IMR-90 (cell line): Measurements from ENCODE around the gene INSYN1. TPM values are rescaled to one million over a fixed set of nuclear protein-coding genes. Genes with fewer than 3 reads are reported as not detected.

Experiments
- ATAC-seq: fragments of 200-7000 bp; cut with Tn5 transposase; 2 replicates; pipeline ENCODE4 v1.9.1; 2020; ENCODE audit warnings: low read depth, mild to moderate bottlenecking, moderate library complexity
- BruUV-seq: library from RNA; stranded (reverse); fragments of 400-500 nt; replicated peaks from 2 replicates; lab custom pipeline; 2021; lab: Mats Ljungman, UMichigan
- CTCF ChIA-PET: fragments of 300-600 bp; formaldehyde crosslinking; extraction: SDS; loops from one replicate; lab custom pipeline; 2021; ENCODE audit warnings: antibody characterized with exemption; lab: Yijun Ruan, JAX
- POLR2A ChIA-PET: fragments of 300-600 bp; sonication (Branson Sonifier 250); formaldehyde crosslinking; loops from one replicate; lab custom pipeline; 2022; ENCODE audit warnings: antibody characterized with exemption; ENCODE audit not compliant: unreplicated experiment; lab: Charles Lee
- DNase-seq: peaks from one replicate; pipeline ENCODE4 v3.0.0; 2013
- H2AFZ ChIP-seq: replicated peaks from 2 replicates; pipeline ENCODE3; 2013; ENCODE audit warnings: low read length, mild to moderate bottlenecking; ENCODE audit not compliant: poor library complexity
- H2AK5ac ChIP-seq: 2 replicates; pipeline ENCODE4 v1.6.1; 2013; ENCODE audit warnings: low read depth, low read length, inconsistent platforms
- H2AK9ac ChIP-seq: replicated peaks from 2 replicates; pipeline ENCODE3; 2013; ENCODE audit warnings: mild to moderate bottlenecking, low read depth, low read length, moderate library complexity; ENCODE audit not compliant: poor library complexity
- H2BK120ac ChIP-seq: 2 replicates; pipeline ENCODE4 v1.6.1; 2013; ENCODE audit warnings: low read depth, low read length, inconsistent platforms
- H2BK15ac ChIP-seq: 3 replicates; pipeline ENCODE4 v1.6.1; 2013; ENCODE audit warnings: low read depth, low read length, inconsistent platforms
- H2BK20ac ChIP-seq: 2 replicates; pipeline ENCODE4 v1.6.1; 2013; ENCODE audit warnings: low read depth, mild to moderate bottlenecking, inconsistent platforms, low read length, moderate library complexity
- H2BK5ac ChIP-seq: 2 replicates; pipeline ENCODE4 v1.6.1; 2013; ENCODE audit warnings: mild to moderate bottlenecking, low read depth, low read length, inconsistent platforms; ENCODE audit not compliant: poor library complexity, severe bottlenecking
- H3K14ac ChIP-seq: replicated peaks from 2 replicates; pipeline ENCODE4 v1.6.1; 2013; ENCODE audit warnings: low read depth, low read length, inconsistent platforms
- H3K18ac ChIP-seq: 2 replicates; pipeline ENCODE4 v1.6.1; 2013; ENCODE audit warnings: low read depth, low read length, control low read depth
- H3K23ac ChIP-seq: 2 replicates; pipeline ENCODE4 v1.6.1; 2013; ENCODE audit warnings: low read depth, low read length, inconsistent platforms
- H3K27ac ChIP-seq: 2 replicates; pipeline ENCODE4 v1.5.1; 2013; ENCODE audit warnings: mild to moderate bottlenecking, control low read depth, low read length; ENCODE audit not compliant: insufficient read depth
- H3K27me3 ChIP-seq: 2 replicates; pipeline ENCODE4 v1.6.1; 2013; ENCODE audit warnings: low read length; ENCODE audit not compliant: control insufficient read depth, insufficient read depth
- H3K36me3 ChIP-seq: 2 replicates; pipeline ENCODE4 v1.6.1; 2013; ENCODE audit warnings: low read length, mixed read lengths; ENCODE audit not compliant: control insufficient read depth, insufficient read depth
- H3K4ac ChIP-seq: 2 replicates; pipeline ENCODE4 v1.6.1; 2013; ENCODE audit warnings: low read depth, low read length, inconsistent platforms
- H3K4me1 ChIP-seq: 2 replicates; pipeline ENCODE4 v1.6.1; 2013; ENCODE audit warnings: low read length, mixed read lengths; ENCODE audit not compliant: control insufficient read depth, insufficient read depth
- H3K4me2 ChIP-seq: 2 replicates; pipeline ENCODE4 v1.6.1; 2013; ENCODE audit warnings: low read depth, mild to moderate bottlenecking, control low read depth, low read length, moderate library complexity
- H3K4me3 ChIP-seq: 2 replicates; pipeline ENCODE4 v1.5.1; 2013; ENCODE audit warnings: low read depth, mild to moderate bottlenecking, control low read depth, low read length, moderate library complexity; ENCODE audit not compliant: insufficient read depth
- H3K56ac ChIP-seq: 2 replicates; pipeline ENCODE4 v1.6.1; 2013; ENCODE audit warnings: low read length, inconsistent platforms; ENCODE audit not compliant: insufficient read depth; ENCODE audit errors: extremely low read depth
- H3K79me1 ChIP-seq, 2 experiments: 2 replicates each; pipeline ENCODE4 v1.6.1; 2013; ENCODE audit warnings: low read length in 2 of 2, inconsistent platforms in 1 of 2, low read depth in 1 of 2
- H3K9ac ChIP-seq: 2 replicates; pipeline ENCODE4 v1.6.1; 2013; ENCODE audit warnings: low read depth, low read length, control low read depth
- H3K9me1 ChIP-seq: 2 replicates; pipeline ENCODE4 v1.6.1; 2013; ENCODE audit warnings: low read length, inconsistent platforms; ENCODE audit not compliant: insufficient read depth
- H3K9me3 ChIP-seq: 2 replicates; pipeline ENCODE4 v1.6.1; 2013; ENCODE audit warnings: low read length; ENCODE audit not compliant: control insufficient read depth, insufficient read depth
- H4K20me1 ChIP-seq: 2 replicates; pipeline ENCODE4 v1.6.1; 2013; ENCODE audit warnings: low read length, inconsistent platforms; ENCODE audit not compliant: insufficient read depth
- H4K5ac ChIP-seq: 2 replicates; pipeline ENCODE4 v1.6.1; 2013; ENCODE audit warnings: mild to moderate bottlenecking, low read depth, low read length, control low read depth
- H4K8ac ChIP-seq, 2 experiments: 2 replicates each; pipeline ENCODE4 v1.6.1; 2013; ENCODE audit warnings: low read depth in 2 of 2, low read length in 2 of 2, control low read depth in 1 of 2, inconsistent platforms in 1 of 2
- H4K91ac ChIP-seq: 2 replicates; pipeline ENCODE4 v1.6.1; 2013; ENCODE audit warnings: low read depth, low read length, inconsistent platforms; ENCODE audit not compliant: insufficient read depth
- CHD1 ChIP-seq: IDR thresholded peaks from 2 replicates; pipeline ENCODE4 v1.6.1; 2012; ENCODE audit warnings: low read depth, low read length, improper control_type of control experiment
- FOS ChIP-seq: fragments of 150-350 bp; IDR thresholded peaks from 2 replicates; pipeline ENCODE4 v1.6.1; 2016; ENCODE audit warnings: low read depth, low read length
- MAFK ChIP-seq: IDR thresholded peaks from 2 replicates; pipeline ENCODE4 v1.6.1; 2012; ENCODE audit warnings: low read depth, low read length, improper control_type of control experiment
- MAZ ChIP-seq: IDR thresholded peaks from 2 replicates; pipeline ENCODE4 v1.6.1; 2012; ENCODE audit warnings: low read depth, mild to moderate bottlenecking, low read length, improper control_type of control experiment, moderate library complexity, borderline replicate concordance
- MXI1 ChIP-seq: IDR thresholded peaks from 2 replicates; pipeline ENCODE4 v1.6.1; 2012; ENCODE audit warnings: low read depth, mild to moderate bottlenecking, low read length, moderate library complexity, borderline replicate concordance
- NFE2L2 ChIP-seq: fragments of 150-350 bp; IDR thresholded peaks from 2 replicates; pipeline ENCODE4 v1.6.1; 2016; ENCODE audit warnings: low read depth, mild to moderate bottlenecking, low read length
- POLR2A ChIP-seq: IDR thresholded peaks from 2 replicates; pipeline ENCODE4 v1.6.1; 2012; ENCODE audit warnings: mild to moderate bottlenecking, low read depth, low read length
- RCOR1 ChIP-seq: IDR thresholded peaks from 2 replicates; pipeline ENCODE4 v1.6.1; 2012; ENCODE audit warnings: mild to moderate bottlenecking, low read length, improper control_type of control experiment; ENCODE audit not compliant: insufficient replicate concordance
- RFX5 ChIP-seq: IDR thresholded peaks from 2 replicates; pipeline ENCODE4 v1.8.0; 2012; ENCODE audit warnings: low read depth, mild to moderate bottlenecking, low read length, moderate library complexity
- SMC3 ChIP-seq: fragments of 150-350 bp; IDR thresholded peaks from 2 replicates; pipeline ENCODE4 v1.6.1; 2016; ENCODE audit warnings: low read depth, mild to moderate bottlenecking, antibody characterized with exemption, low read length, moderate library complexity
- WGBS, 2 experiments: methylation state at CpG; one replicate each; pipeline versions ENCODE4 v1.1.5 to v1.1.7; 2013; ENCODE audit warnings: missing lambda C conversion rate in 2 of 2; ENCODE audit not compliant: insufficient read length in 1 of 2; ENCODE audit errors: extremely low coverage in 2 of 2; 5-methylcytosine and 5-hydroxymethylcytosine counted together
- dilution Hi-C: fragments of 300-500 bp; cut with HindIII; formaldehyde crosslinking; loops from one replicate; pipeline ENCODE4 v1.14.3; 2018; ENCODE audit warnings: low sequenced_read_pairs; ENCODE audit not compliant: unreplicated experiment
- in situ Hi-C: fragments of 300-500 bp; cut with MboI; formaldehyde crosslinking; loops from 3 replicates; pipeline ENCODE4 v1.14.3; 2019; ENCODE audit warnings: low sequenced_read_pairs, inconsistent platforms, mixed read lengths
- intact Hi-C: fragments of 100-400 bp; cut with micrococcal nuclease; formaldehyde crosslinking; loops from 2 replicates; pipeline ENCODE4 v1.10.0; 2022
- polyA plus RNA-seq, 3 experiments: library from polyadenylated mRNA; depleted of rRNA; stranded (reverse); fragments of >200 nt; gene quantifications; 2 replicates each; pipeline ENCODE4 v1.2.3, GENCODE V29; 2012; ENCODE audit warnings: low replicate concordance in 1 of 3
- total RNA-seq: library from RNA; depleted of rRNA; stranded (reverse); fragments of >200 nt; gene quantifications from 2 replicates; pipeline ENCODE4 v1.2.3, GENCODE V29; 2012
- TF ChIP-seq, protein P1 (sequence below): fragments of 150-350 bp; IDR thresholded peaks from 2 replicates; pipeline ENCODE4 v1.6.1; 2016; ENCODE audit warnings: low read depth, mild to moderate bottlenecking, low read length, moderate library complexity, borderline replicate concordance
- TF ChIP-seq, protein P2 (sequence below): conservative IDR thresholded peaks from 2 replicates; pipeline ENCODE4 v1.5.1; 2012; ENCODE audit warnings: mild to moderate bottlenecking, low read depth, low read length, improper control_type of control experiment
- TF ChIP-seq, protein P3 (sequence below): fragments of 150-350 bp; IDR thresholded peaks from 2 replicates; pipeline ENCODE4 v1.6.1; 2017; ENCODE audit warnings: mild to moderate bottlenecking, antibody characterized with exemption, low read length, low read depth

INSYN1 gene
- total and polyA plus RNA-seq, 2 of the 4 experiments (the other 2 are of a cell fraction): 0.18 to 0.34 TPM

DNA sequence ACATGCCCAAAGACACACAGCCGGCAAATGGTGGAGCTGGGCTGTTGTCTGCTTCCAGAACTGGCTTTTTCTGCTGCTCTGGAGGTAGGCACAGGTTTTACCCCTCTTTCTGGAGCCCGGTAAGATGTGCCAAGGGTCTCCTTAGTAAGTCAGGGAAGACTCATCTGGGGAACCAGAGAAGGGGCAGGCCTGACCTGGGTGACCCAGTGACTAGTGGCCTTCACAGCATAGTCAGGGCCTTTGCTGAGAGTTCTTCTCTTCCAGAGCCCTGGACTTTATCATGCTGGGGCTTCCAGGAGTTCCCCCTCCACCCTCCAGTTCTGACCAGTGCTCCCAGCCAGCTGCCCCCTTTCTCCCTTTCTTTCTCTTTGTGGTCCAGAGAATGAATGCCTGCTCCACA, 65.8 kb downstream of the INSYN1 start:
- Histone ChIP-seq H3K4me3 (no peak overlapping the region), H3K56ac (no peak overlapping the region), H3K9me1 (peaks cover 54% of the 10 kb centered on the region), H3K4ac (peak overlapping the region; percentile 70), H2AK5ac (peak overlapping the region; percentile 69), H3K9me3 (no peaks in the 10 kb centered on the region), H3K27ac (peak overlapping the region; percentile 36; the same call in 1 of the 2 replicates), H4K5ac (no peak overlapping the region), H3K14ac (peak overlapping the region; percentile 35; the same call in 1 of the 2 replicates), H3K4me1 (peaks cover 42% of the 10 kb centered on the region), H3K36me3 (no peaks in the 10 kb centered on the region), H4K8ac (peak overlapping the region in 1 of 2 experiments; percentile 39; a peak in 2 of 4 replicates), H3K27me3 (no peaks in the 10 kb centered on the region), H2AK9ac (peak overlapping the region; percentile 23), H2BK5ac (peak overlapping the region; percentile 21), H2BK15ac (peak overlapping the region; percentile 44; the same call in 1 of the 3 replicates), H3K4me2 (no peak overlapping the region), H3K18ac (no peak overlapping the region), H3K9ac (no peak overlapping the region), H2BK120ac (no peak overlapping the region), H3K79me1 (peaks cover 8 to 74% of the 10 kb centered on the region in 2 experiments), H2AFZ (no peak overlapping the region), H4K20me1 (peaks cover 61% of the 10 kb centered on the region), H3K23ac (peak overlapping the region; percentile 48; the same call in 1 of the 2 replicates), H4K91ac (no peak overlapping the region), H2BK20ac (no peak overlapping the region)
- no peak for ATAC-seq
- DNase-seq: no peak
- ChIA-PET POLR2A (no interaction called here), CTCF (interaction anchor here (0.9 to 3.0 kb wide), 3 partner anchors 10 to 17 kb away, joined by 3 to 10 read pairs (median 3); no protein-coding TSS in a partner anchor)
- WGBS, 2 experiments: no CpG with 5 or more reads among the region's 2 CpGs
- in situ Hi-C loops: no loop called here
- TF ChIP-seq, protein P1, sequence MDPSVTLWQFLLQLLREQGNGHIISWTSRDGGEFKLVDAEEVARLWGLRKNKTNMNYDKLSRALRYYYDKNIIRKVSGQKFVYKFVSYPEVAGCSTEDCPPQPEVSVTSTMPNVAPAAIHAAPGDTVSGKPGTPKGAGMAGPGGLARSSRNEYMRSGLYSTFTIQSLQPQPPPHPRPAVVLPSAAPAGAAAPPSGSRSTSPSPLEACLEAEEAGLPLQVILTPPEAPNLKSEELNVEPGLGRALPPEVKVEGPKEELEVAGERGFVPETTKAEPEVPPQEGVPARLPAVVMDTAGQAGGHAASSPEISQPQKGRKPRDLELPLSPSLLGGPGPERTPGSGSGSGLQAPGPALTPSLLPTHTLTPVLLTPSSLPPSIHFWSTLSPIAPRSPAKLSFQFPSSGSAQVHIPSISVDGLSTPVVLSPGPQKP: no peak
- TF ChIP-seq POLR2A (no peak), SMC3 (no peak), NFE2L2 (no peak), CHD1 (no peak), RCOR1 (no peak), FOS (no peak), MAFK (no peak), MXI1 (no peak), MAZ (no peak), RFX5 (no peak)
- TF ChIP-seq, protein P2, sequence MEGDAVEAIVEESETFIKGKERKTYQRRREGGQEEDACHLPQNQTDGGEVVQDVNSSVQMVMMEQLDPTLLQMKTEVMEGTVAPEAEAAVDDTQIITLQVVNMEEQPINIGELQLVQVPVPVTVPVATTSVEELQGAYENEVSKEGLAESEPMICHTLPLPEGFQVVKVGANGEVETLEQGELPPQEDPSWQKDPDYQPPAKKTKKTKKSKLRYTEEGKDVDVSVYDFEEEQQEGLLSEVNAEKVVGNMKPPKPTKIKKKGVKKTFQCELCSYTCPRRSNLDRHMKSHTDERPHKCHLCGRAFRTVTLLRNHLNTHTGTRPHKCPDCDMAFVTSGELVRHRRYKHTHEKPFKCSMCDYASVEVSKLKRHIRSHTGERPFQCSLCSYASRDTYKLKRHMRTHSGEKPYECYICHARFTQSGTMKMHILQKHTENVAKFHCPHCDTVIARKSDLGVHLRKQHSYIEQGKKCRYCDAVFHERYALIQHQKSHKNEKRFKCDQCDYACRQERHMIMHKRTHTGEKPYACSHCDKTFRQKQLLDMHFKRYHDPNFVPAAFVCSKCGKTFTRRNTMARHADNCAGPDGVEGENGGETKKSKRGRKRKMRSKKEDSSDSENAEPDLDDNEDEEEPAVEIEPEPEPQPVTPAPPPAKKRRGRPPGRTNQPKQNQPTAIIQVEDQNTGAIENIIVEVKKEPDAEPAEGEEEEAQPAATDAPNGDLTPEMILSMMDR: no peak
- TF ChIP-seq, protein P3, sequence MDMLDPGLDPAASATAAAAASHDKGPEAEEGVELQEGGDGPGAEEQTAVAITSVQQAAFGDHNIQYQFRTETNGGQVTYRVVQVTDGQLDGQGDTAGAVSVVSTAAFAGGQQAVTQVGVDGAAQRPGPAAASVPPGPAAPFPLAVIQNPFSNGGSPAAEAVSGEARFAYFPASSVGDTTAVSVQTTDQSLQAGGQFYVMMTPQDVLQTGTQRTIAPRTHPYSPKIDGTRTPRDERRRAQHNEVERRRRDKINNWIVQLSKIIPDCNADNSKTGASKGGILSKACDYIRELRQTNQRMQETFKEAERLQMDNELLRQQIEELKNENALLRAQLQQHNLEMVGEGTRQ: no peak
- intact Hi-C loops: no loop called here
- no TSS peak for BruUV-seq
- dilution Hi-C loops: no loop called here
